ENCODE data around the gene SOCS6. TPM values are rescaled to one million over a fixed set of nuclear protein-coding genes. Genes with fewer than 3 reads are reported as not detected.

SOCS6 gene
- total and polyA plus RNA-seq, 2 donors, result 12.1 to 40.1 TPM

DNA sequence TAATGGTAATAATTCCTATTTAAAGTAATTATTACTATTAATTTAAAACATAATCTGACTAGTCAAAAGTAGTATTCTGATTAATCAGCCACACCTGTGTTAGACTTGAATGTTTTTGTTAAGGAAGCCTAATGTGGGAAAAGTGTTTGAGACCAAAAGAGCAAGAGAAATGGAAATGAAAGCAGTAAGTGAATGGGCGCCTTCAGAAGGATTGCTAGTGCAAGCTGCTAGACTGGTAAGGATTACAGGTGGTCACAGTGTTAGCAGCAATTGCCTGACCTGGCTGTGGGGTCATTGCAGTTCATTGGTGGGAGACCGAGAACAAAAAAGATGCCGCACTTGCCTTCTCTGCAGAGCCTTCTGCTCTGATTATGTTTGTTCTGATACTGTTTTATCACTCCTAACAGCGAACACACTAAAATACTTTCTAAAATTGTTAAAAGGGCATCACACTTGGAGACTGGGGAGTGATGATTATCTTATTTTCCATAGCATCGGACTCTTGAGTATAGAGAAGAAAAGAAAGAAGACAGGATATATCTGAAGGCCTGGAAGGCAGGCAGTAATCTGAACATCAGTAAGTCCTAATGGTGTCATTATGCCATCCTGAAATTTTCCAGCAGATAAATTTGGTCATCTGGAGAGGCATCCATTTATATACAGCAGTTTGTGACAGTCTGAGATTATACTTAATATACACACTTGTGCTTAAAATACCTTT, 5.8 kb downstream of the SOCS6 start:
- WGBS, result 90% methylated on average over 5 of the region's 5 CpGs
- Histone ChIP-seq H3K4me1 (ENCODE audit: insufficient read depth) (peaks cover 3% of the 10 kb centered on the region), H3K36me3 (ENCODE audit: insufficient read depth) (no peaks in the 10 kb centered on the region), H3K27ac (ENCODE audit: low read depth) (no peak overlapping the region), H3K4me3 (ENCODE audit: low read depth, low read length) (no peak overlapping the region)
- no peak for DNase-seq (ENCODE audit: extremely low spot score)

DNA sequence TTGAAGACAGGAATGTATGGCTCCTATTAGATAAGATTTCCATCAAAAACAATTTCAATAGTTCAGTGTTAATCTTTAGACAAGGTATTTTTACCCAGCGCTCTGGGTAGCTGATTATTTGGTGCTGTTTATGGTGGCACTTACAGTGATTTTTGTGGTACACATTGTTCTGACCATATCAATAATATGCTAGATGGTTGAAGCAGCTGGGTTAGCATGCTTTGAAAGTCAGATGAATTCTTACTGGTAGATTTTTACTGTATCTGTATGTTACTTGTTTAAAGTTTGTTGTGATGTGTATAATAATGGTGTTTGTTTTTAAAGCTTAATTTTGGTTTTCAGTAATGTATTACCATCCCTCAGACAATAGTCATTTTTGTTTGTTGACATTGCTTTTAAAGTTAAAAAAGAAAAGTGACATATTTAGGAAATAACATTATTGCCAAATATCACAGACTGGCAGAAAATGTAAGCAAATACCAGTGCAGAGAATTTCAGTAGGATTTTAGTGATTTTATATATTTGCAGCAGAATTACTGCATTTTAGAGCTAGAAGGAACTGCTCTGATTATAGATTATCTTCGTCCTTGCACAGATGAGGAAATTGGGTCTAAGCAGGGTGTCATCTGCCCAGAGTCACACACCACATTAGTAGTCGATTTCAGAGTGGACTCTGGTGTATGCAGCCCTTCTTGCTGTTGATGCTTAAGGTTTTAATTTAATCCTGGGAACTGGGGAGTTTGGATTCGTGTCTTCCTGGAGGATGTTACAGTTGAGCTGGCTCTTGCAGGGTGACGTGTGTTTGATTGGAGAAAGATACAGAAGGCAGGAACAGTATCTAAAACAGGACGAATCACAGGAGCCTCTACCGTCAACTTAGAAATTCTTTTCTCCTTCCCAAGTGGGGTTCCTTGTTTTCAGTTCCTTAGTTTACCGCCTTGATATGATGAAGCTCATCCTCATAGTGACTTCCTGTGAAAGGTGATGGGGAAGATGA, 6.6 kb downstream of the SOCS6 start:
- DNase-seq (ENCODE audit: extremely low spot score), result no peak
- no peak overlapping the region for H3K4me3 ChIP-seq (ENCODE audit: low read depth, low read length)
- H3K36me3 ChIP-seq (ENCODE audit: insufficient read depth), result no peaks in the 10 kb centered on the region
- WGBS, result 38% methylated on average over 8 of the region's 8 CpGs
- H3K4me1 ChIP-seq (ENCODE audit: insufficient read depth), result peaks cover 1% of the 10 kb centered on the region
- H3K27ac ChIP-seq (ENCODE audit: low read depth), result no peak overlapping the region

DNA sequence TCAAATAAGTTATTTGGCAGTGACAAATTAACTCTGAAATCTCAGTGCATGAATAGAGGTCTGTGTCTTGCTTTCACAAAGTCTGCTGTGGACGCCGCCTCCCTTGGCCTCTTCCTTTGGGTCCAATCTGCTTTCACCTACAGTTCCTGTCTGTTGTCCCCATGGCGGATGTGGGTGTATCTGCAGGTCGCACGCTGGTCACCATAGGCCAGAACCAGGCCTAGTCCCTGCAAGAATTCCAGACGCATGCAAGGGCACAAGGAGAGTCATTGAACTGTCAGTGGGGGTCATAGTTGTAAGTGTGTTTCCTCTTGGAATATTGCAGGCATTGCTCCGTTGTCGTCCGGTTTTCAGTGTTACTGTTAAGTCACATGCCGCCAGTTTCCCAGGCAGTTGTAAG, 7.4 kb downstream of the SOCS6 start:
- Histone ChIP-seq H3K4me1 (ENCODE audit: insufficient read depth) (peaks cover 1% of the 10 kb centered on the region), H3K27ac (ENCODE audit: low read depth) (no peak overlapping the region), H3K36me3 (ENCODE audit: insufficient read depth) (no peaks in the 10 kb centered on the region), H3K4me3 (ENCODE audit: low read depth, low read length) (no peak overlapping the region)
- no peak for DNase-seq (ENCODE audit: extremely low spot score)
- WGBS, result 72% methylated on average over 10 of the region's 10 CpGs

DNA sequence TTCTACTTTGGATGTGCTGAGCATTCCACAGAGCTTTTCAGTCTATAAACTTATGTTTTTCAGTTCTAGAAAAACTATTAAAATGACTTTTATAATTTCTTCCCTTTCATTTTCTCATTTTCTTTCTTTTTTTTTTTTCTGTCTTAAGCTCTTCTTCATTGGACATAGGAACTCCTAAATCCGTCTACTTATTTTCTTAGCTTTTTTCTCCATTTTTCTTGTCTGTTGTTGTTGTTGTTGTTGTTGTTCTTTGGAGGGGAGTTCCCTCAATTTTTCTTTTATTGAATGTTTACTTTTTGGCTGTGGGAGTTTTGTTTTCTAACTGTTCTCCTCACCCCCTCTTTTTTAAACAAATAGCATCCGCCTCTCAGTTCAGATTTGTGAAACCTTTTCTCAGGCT, 7.9 kb downstream of the SOCS6 start:
- peaks cover 1% of the 10 kb centered on the region for H3K4me1 ChIP-seq (ENCODE audit: insufficient read depth)
- no peak for DNase-seq (ENCODE audit: extremely low spot score)
- WGBS, result 91% methylated on average over 2 of the region's 2 CpGs

DNA sequence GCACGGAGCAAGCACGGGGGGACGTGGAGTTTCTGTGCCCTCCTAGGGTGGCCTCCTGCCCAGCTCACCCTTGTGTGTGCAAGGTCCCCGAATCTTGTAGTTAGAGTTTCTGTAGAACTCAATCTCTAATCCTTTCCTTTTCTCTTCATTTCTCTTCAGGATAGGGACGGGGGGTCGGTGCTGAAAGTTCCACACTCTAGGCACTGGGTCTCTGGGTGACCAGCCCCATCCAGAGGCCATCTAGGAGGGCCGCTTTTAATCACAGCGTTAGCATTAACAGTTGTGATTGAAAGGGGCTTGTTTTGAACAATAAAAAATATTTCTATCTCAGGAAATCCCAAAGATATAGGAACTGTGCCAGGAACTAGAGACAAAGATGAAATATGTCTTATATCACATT, 10.5 kb downstream of the SOCS6 start:
- WGBS, result 78% methylated on average over 8 of the region's 8 CpGs
- Histone ChIP-seq H3K4me1 (ENCODE audit: insufficient read depth) (peaks cover 1% of the 10 kb centered on the region), H3K4me3 (ENCODE audit: low read depth, low read length) (no peak overlapping the region)

More for the DNA sequence above, 7.9 kb downstream of the SOCS6 start:
- no peak overlapping the region for H3K27ac ChIP-seq (ENCODE audit: low read depth)
- H3K4me3 ChIP-seq (ENCODE audit: low read depth, low read length), result no peak overlapping the region
- H3K36me3 ChIP-seq (ENCODE audit: insufficient read depth), result no peaks in the 10 kb centered on the region

DNA sequence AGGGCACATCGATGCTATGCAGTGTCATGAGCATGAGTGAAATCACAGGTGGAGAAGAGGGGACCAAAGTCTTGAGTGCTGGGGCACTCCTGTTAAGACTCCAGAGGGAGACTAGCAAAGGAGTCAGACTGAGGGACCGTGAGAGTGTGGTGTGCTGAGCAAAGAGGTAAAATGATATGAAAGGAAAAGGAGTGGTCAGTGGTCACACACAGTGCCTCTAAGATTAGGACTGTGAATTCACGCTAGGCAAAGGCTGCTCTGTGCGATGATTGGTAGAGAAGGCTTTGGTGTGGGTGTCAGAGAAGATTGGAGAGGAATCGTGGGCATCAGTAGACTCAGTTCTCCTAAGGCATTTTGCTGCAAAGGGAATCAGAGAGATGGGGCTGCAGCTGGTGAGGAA, 12.8 kb downstream of the SOCS6 start:
- Histone ChIP-seq H3K4me3 (ENCODE audit: low read depth, low read length) (no peak overlapping the region), H3K4me1 (ENCODE audit: insufficient read depth) (peaks cover 2% of the 10 kb centered on the region), H3K36me3 (ENCODE audit: insufficient read depth) (no peaks in the 10 kb centered on the region), H3K27ac (ENCODE audit: low read depth) (no peak overlapping the region)
- DNase-seq (ENCODE audit: extremely low spot score), result no peak
- WGBS, result 92% methylated on average over 5 of the region's 5 CpGs

More for the DNA sequence above, 10.5 kb downstream of the SOCS6 start:
- no peak for DNase-seq (ENCODE audit: extremely low spot score)
- H3K36me3 ChIP-seq (ENCODE audit: insufficient read depth), result no peaks in the 10 kb centered on the region
- H3K27ac ChIP-seq (ENCODE audit: low read depth), result no peak overlapping the region

DNA sequence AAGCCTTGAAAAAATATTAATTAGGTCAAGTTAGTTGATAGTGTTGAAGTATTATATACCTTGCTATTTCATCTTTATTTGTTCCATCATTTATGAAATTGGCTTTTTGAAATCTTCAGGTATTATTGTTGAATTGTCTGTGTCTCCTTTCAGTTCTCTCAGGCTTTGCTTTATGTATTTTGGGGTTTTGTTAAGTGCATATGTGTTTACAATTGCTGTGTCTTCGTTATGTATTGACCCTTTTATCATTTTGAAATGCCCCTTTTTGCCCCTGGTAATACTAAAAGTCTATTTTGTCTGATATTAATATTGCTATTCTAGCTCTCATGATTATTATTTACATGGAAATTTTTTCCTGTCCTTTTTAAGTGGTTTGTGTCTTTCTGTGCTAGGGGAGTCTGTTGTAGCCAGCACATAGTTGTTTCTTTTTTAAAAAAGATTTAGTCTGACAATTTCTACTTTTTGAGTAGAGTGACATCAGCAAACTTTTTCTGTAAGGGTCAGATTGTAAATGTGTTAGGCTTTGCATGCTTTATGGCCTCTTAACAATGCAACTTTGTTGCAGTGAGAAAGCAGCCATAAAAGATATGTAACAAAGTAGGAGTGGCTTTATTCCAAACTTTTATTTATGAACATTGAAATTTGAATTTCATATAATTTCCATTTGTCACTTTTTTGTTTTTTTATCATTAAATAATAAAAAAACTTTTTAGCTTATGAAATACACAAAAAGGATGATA, 19.9 kb downstream of the SOCS6 start:
- 93% methylated on average over 1 of the region's 1 CpG for WGBS
- Histone ChIP-seq H3K36me3 (ENCODE audit: insufficient read depth) (no peaks in the 10 kb centered on the region), H3K4me1 (ENCODE audit: insufficient read depth) (peaks cover 2% of the 10 kb centered on the region), H3K4me3 (ENCODE audit: low read depth, low read length) (no peak overlapping the region), H3K27ac (ENCODE audit: low read depth) (no peak overlapping the region)
- DNase-seq (ENCODE audit: extremely low spot score), result no peak

DNA sequence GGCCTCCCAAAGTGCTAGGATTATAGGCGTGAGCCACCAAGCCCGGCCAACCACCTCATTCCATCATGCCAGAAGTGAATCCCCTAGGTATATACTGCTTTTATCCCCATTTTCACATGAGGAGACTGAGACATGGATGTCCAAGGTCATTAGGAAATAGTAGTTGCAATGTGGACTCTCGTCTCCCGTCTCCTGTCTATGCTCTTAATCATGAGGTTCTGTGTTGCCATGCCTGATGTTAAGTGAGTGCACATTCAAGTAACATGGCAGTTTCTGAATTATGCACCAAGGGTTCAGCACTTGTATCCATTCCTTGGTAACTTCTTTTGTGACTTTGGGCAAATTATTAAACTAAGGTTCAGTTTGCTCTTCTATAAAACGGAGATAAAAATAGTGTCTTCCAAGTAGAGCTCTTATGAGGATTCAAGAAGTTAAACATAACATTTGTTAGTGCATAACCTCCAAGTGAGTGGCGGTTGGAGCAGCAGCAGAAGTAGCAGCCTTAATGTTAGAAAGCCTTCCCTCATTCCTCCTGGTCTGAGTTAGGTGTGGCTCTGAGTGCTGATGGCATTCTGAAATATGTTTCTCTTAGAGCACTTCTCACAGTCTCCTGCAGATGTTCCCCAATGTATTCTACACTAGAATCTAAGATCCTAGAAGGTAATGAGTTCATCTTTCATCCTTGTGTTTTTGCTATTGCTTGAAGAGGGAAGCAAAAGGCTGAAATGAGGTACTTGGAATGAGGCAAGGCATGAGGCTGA, 21.9 kb downstream of the SOCS6 start:
- Histone ChIP-seq H3K27ac (ENCODE audit: low read depth) (no peak overlapping the region), H3K4me3 (ENCODE audit: low read depth, low read length) (no peak overlapping the region), H3K4me1 (ENCODE audit: insufficient read depth) (no peaks in the 10 kb centered on the region), H3K36me3 (ENCODE audit: insufficient read depth) (no peaks in the 10 kb centered on the region)
- WGBS, result 71% methylated on average over 6 of the region's 6 CpGs
- DNase-seq (ENCODE audit: extremely low spot score), result no peak

DNA sequence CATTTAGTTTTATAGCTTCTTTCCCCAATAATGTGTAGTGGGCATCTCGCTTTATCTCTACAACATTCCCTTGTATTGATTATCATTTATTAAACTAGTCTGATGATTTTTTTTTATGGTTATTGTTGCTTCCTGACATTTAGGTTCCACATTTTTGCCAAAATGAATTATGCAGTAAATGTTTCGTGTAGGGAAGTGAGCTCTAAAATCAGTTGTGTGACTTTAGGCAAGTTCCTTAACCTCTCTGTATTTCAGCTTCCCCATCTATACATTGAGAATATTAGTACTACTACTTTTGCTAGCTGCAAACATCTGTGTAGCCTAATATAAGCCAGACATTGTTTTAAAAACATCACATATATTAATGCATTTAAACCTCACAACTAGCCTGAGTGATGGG, 22.9 kb downstream of the SOCS6 start:
- DNase-seq (ENCODE audit: extremely low spot score), result no peak
- WGBS, result 66% methylated on average over 2 of the region's 2 CpGs
- Histone ChIP-seq H3K4me3 (ENCODE audit: low read depth, low read length) (no peak overlapping the region), H3K27ac (ENCODE audit: low read depth) (no peak overlapping the region), H3K36me3 (ENCODE audit: insufficient read depth) (no peaks in the 10 kb centered on the region), H3K4me1 (ENCODE audit: insufficient read depth) (no peaks in the 10 kb centered on the region)

DNA sequence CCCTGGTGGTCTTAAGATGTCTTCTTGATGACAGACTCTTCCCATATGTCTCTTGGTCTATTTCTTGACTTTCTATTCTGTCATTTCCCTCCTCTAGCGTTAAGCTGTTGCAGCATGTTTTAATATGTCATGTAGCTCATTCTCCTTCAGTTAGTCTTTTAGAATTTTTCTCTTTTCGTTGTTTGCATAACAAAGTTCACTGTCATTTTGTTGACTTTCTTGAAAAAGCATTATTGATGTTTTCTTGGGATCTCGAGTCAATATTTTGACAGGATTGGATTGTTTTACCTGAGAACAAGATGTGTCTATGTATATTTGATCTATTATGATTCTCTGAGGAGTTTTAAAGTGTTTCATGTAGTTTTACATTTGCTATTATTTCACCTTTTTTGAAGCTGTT, 24.8 kb downstream of the SOCS6 start:
- H3K4me1 ChIP-seq (ENCODE audit: insufficient read depth), result no peaks in the 10 kb centered on the region
- no peak for DNase-seq (ENCODE audit: extremely low spot score)
- no peak overlapping the region for H3K4me3 ChIP-seq (ENCODE audit: low read depth, low read length)
- H3K36me3 ChIP-seq (ENCODE audit: insufficient read depth), result no peaks in the 10 kb centered on the region
- H3K27ac ChIP-seq (ENCODE audit: low read depth), result no peak overlapping the region
- 90% methylated on average over 3 of the region's 3 CpGs for WGBS

DNA sequence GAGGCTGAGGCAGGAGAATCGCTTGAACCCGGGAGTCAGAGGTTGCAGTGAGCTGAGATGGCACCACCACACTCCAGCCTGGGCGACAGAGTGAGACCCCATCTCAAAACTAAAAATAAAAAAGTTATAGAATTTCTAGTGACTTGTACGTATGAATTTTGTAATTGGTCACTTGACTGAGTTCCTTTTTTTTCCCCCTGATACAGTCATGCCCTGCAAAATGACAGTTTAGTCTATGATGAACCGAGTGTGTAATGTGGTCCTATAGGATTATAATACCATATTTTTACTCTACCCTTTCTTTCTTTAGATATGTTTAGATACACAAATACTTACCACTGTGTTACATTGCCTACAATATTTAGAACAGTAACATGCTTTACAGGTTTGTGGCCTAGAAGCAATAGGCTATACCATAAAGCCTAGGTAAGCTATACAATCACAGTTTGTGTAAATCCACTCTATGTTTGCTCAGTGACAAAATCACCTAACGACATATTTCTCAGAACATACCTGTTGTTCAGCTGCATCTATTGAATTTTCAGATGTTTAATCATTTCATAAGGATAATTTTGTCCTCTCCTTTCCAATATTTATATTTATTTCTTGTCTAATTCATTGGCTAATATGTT, 25.4 kb downstream of the SOCS6 start:
- no peak for DNase-seq (ENCODE audit: extremely low spot score)
- Histone ChIP-seq H3K4me3 (ENCODE audit: low read depth, low read length) (no peak overlapping the region), H3K36me3 (ENCODE audit: insufficient read depth) (no peaks in the 10 kb centered on the region), H3K4me1 (ENCODE audit: insufficient read depth) (no peaks in the 10 kb centered on the region), H3K27ac (ENCODE audit: low read depth) (no peak overlapping the region)
- WGBS, result 94% methylated on average over 6 of the region's 6 CpGs

DNA sequence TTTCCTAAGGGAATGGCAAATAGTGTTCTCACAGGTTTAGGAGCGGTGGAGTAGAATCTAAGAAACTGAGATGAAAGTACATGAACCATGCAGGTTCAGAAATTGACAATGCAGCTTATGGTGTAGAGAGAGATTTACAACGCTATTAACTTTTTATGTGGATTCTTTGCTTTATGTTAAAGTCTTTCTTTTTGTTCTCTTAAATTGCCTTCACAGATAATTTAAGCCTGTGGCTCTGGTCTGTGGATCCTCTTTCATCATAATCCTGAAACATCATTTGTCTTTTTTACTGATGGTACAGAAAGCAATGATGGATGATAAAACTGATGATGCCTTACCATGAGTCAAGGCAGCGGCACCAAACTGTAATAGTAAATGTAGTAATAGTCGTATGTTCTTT, 30.3 kb downstream of the SOCS6 start:
- Histone ChIP-seq H3K27ac (ENCODE audit: low read depth) (no peak overlapping the region), H3K4me3 (ENCODE audit: low read depth, low read length) (no peak overlapping the region), H3K36me3 (ENCODE audit: insufficient read depth) (no peaks in the 10 kb centered on the region), H3K4me1 (ENCODE audit: insufficient read depth) (no peaks in the 10 kb centered on the region)
- 85% methylated on average over 4 of the region's 4 CpGs for WGBS
- DNase-seq (ENCODE audit: extremely low spot score), result no peak

All from urinary bladder (tissue), 4 donors.